PC-9 (cell line): ENCODE measurements around the gene HEPHL1. TPM values are rescaled to one million over a fixed set of nuclear protein-coding genes. Genes with fewer than 3 reads are reported as not detected.
A peak's percentile ranks its signal among the peaks of the same experiment; 100 is the strongest.

ENCODE experiments used
- BruUV-seq: library from RNA; stranded (reverse); fragments of 400-500 nt; replicated peaks from 2 replicates; lab custom pipeline; 2021; lab: Mats Ljungman, UMichigan
- CTCF ChIA-PET: fragments of 300-600 bp; sonication (Branson Sonifier 250); formaldehyde crosslinking; loops from one replicate; lab custom pipeline; 2022; ENCODE audit warnings: antibody characterized with exemption; lab: Charles Lee
- POLR2A ChIA-PET: fragments of 300-600 bp; sonication (Branson Sonifier 250); formaldehyde crosslinking; loops from one replicate; lab custom pipeline; 2022; ENCODE audit warnings: antibody characterized with exemption; ENCODE audit not compliant: unreplicated experiment; lab: Charles Lee
- DNase-seq, 2 experiments: peaks; one replicate each; pipeline versions ENCODE4 v3.0.0 to v3.0.0-alpha.2; 2015 to 2022; ENCODE audit warnings: mixed read lengths in 1 of 2
- H2AFZ ChIP-seq: fragments of 200-600 bp; sonication (generic); 2 replicates; pipeline ENCODE4 v1.8.1; 2017; ENCODE audit warnings: antibody characterized with exemption
- H3F3A ChIP-seq: fragments of 200-600 bp; sonication (generic); 2 replicates; pipeline ENCODE4 v1.8.1; 2017; ENCODE audit warnings: antibody characterized with exemption, mild to moderate bottlenecking, low read depth; ENCODE audit not compliant: insufficient read depth
- H3K27ac ChIP-seq: fragments of 200-600 bp; sonication (generic); 2 replicates; pipeline ENCODE4 v1.6.1; 2016; ENCODE audit warnings: mixed run types
- H3K27me3 ChIP-seq: fragments of 200-600 bp; sonication (generic); 2 replicates; pipeline ENCODE4 v1.6.1; 2016; ENCODE audit warnings: low read depth, mixed run types; ENCODE audit not compliant: insufficient read depth
- H3K36me3 ChIP-seq: fragments of 200-600 bp; sonication (generic); 2 replicates; pipeline ENCODE4 v1.6.1; 2016; ENCODE audit warnings: low read depth, mixed run types
- H3K4me1 ChIP-seq: fragments of 200-600 bp; sonication (generic); replicated peaks from 2 replicates; pipeline ENCODE4 v1.6.1; 2016; ENCODE audit warnings: mixed run types; ENCODE audit not compliant: insufficient read depth
- H3K4me2 ChIP-seq: fragments of 200-600 bp; sonication (generic); 2 replicates; pipeline ENCODE4 v1.6.1; 2017; ENCODE audit warnings: mixed run types
- H3K4me3 ChIP-seq: fragments of 200-600 bp; sonication (generic); 2 replicates; pipeline ENCODE4 v1.6.1; 2016; ENCODE audit warnings: mixed run types
- H3K79me2 ChIP-seq: fragments of 200-600 bp; sonication (generic); 2 replicates; pipeline ENCODE4 v1.6.1; 2017; ENCODE audit warnings: low read depth, mixed run types
- H3K9me2 ChIP-seq: fragments of 200-600 bp; sonication (generic); 2 replicates; pipeline ENCODE4 v1.8.1; 2017; ENCODE audit warnings: mild to moderate bottlenecking; ENCODE audit not compliant: insufficient read depth
- H3K9me3 ChIP-seq: fragments of 200-600 bp; sonication (generic); 2 replicates; pipeline ENCODE4 v1.8.1; 2016; ENCODE audit warnings: low read depth; ENCODE audit not compliant: insufficient read depth
- H4K20me1 ChIP-seq: fragments of 200-600 bp; sonication (generic); 2 replicates; pipeline ENCODE4 v1.8.1; 2017; ENCODE audit not compliant: insufficient read depth
- EZH2 ChIP-seq: fragments of 200-600 bp; sonication (generic); IDR thresholded peaks from 2 replicates; pipeline ENCODE4 v1.8.0; 2017; ENCODE audit warnings: antibody characterized with exemption, low read depth
- intact Hi-C: fragments of 100-400 bp; cut with micrococcal nuclease; formaldehyde crosslinking; loops from one replicate; pipeline ENCODE4 v1.10.0; 2022; ENCODE audit not compliant: unreplicated experiment
- total RNA-seq: library from RNA; stranded (reverse); gene quantifications from 2 replicates; pipeline ENCODE4 v1.2.3, GENCODE V29; 2021
- TF ChIP-seq, protein P1 (sequence below): fragments of 200-600 bp; sonication (generic); conservative IDR thresholded peaks from 2 replicates; pipeline ENCODE4 v1.6.1; 2017; ENCODE audit warnings: mixed run types, antibody characterized with exemption, mild to moderate bottlenecking, moderate library complexity

HEPHL1 gene
- total RNA-seq, 1 experiment from 2014 or later: not detected

DNA sequence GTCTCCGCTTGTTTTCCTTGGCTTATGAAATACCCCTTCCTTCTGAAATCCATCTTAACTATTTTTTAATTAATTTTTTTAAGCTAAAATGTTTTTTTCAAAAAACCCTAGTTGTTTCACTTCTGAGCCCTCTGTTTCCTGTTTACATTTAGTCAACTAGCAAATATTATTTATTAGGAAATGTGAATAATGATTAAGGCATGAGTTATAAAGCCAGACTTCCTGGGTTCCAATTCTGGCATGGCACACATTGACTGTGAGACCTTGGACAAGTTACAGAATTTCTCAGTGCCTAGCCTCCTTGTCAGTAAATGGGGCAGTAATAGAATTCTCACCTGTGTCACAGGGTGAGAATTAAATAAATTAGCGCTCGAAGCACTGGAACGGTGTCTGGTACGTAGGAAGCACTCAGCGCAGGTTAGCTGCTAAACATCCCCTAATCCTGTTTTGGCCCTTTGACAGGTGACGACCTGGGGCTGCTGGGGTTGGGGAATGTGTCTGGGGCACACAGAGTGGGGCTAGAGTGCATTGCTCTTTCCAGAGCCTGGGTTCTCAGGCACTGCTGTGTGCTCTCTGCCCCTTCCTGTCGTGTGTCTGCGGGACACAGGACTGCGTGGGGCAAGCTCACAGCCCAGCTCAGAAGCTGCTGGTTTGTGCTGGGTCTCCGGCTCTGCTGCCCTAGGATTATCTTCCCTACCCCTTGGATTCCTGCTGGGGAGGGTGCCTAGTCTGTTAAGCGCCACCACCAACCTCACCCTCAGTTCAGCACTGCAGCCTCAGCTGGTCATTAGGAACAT, 120.6 kb downstream of the HEPHL1 start:
- no peak for DNase-seq
- intact Hi-C loops: no loop called here
- BruUV-seq: no TSS peak
- no peaks in the 10 kb centered on the region for H3K27me3 ChIP-seq
- peaks cover 79% of the 10 kb centered on the region for H3K79me2 ChIP-seq
- CTCF ChIA-PET: no interaction called here
- H3K4me3 ChIP-seq: no peak overlapping the region
- H3K9me2 ChIP-seq: no peaks in the 10 kb centered on the region
- H3K36me3 ChIP-seq: no peaks in the 10 kb centered on the region
- POLR2A ChIA-PET: no interaction called here
- H3K4me1 ChIP-seq: peaks cover 67% of the 10 kb centered on the region
- H3K27ac ChIP-seq: no peak overlapping the region
- no peaks in the 10 kb centered on the region for H3K9me3 ChIP-seq
- H2AFZ ChIP-seq: no peak overlapping the region
- no peaks in the 10 kb centered on the region for H4K20me1 ChIP-seq
- no peak overlapping the region for H3K4me2 ChIP-seq
- TF ChIP-seq, protein P1, sequence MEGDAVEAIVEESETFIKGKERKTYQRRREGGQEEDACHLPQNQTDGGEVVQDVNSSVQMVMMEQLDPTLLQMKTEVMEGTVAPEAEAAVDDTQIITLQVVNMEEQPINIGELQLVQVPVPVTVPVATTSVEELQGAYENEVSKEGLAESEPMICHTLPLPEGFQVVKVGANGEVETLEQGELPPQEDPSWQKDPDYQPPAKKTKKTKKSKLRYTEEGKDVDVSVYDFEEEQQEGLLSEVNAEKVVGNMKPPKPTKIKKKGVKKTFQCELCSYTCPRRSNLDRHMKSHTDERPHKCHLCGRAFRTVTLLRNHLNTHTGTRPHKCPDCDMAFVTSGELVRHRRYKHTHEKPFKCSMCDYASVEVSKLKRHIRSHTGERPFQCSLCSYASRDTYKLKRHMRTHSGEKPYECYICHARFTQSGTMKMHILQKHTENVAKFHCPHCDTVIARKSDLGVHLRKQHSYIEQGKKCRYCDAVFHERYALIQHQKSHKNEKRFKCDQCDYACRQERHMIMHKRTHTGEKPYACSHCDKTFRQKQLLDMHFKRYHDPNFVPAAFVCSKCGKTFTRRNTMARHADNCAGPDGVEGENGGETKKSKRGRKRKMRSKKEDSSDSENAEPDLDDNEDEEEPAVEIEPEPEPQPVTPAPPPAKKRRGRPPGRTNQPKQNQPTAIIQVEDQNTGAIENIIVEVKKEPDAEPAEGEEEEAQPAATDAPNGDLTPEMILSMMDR: no peak
- no peak for TF ChIP-seq EZH2
- peaks cover 23% of the 10 kb centered on the region for H3F3A ChIP-seq

DNA sequence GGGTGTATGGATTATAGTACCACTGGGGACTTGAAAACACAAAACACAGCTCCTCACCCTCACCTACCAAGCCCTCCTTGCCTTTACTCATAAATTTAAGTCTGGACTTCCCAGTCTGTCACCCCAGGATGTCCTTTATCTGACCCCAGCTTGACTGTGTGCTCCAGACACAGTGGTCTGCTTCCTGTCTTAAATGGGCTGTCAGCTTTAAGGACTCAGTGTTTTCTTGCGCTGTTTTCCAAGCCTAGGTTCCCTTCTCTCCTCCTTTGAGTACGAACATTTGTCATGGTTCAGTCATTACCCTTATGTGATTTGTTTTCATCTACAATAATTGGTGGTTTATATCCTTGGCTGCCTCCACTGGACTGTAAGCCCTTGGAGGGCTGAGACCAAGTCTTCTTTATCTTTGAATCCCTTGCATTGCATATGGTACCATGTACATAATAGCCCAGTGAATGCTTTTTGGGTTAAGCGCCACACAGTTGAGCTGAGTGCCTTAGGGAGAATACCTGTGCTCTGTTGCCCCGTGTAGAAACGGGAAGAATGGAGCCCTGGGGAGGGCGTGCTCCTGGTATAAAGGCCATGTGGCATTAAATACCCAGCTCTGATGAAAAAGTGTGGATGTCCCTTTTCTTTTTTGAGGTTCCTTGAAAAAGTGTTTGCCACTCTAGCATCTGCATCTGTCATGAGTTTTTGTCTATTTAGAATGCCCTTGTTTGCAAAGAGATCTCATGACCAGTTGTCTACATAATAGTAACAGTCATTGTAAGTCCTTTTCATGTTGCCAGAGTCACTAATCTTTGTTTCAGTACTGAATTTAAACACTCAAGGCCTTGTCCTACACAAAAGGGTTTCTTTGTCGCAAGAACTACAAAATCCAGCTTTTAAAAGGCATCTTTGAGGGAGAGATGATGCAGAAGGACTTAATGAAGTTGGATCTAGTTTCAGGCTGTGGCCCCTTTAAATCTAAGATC, 121.4 kb downstream of the HEPHL1 start:
- no peak for DNase-seq
- peaks cover 16% of the 10 kb centered on the region; the same call in 1 of the 2 replicates for H3F3A ChIP-seq
- intact Hi-C loops: no loop called here
- CTCF ChIA-PET: no interaction called here
- H3K27me3 ChIP-seq: no peaks in the 10 kb centered on the region
- H3K79me2 ChIP-seq: peaks cover 78% of the 10 kb centered on the region
- H2AFZ ChIP-seq: no peak overlapping the region
- H3K4me3 ChIP-seq: no peak overlapping the region
- POLR2A ChIA-PET: no interaction called here
- TF ChIP-seq EZH2: no peak
- TF ChIP-seq, protein P1: no peak
- no peak overlapping the region for H3K4me2 ChIP-seq
- no peaks in the 10 kb centered on the region for H4K20me1 ChIP-seq
- BruUV-seq: no TSS peak
- no peak overlapping the region for H3K27ac ChIP-seq
- H3K36me3 ChIP-seq: no peaks in the 10 kb centered on the region
- H3K9me2 ChIP-seq: no peaks in the 10 kb centered on the region
- no peaks in the 10 kb centered on the region for H3K9me3 ChIP-seq
- H3K4me1 ChIP-seq: peaks cover 60% of the 10 kb centered on the region

DNA sequence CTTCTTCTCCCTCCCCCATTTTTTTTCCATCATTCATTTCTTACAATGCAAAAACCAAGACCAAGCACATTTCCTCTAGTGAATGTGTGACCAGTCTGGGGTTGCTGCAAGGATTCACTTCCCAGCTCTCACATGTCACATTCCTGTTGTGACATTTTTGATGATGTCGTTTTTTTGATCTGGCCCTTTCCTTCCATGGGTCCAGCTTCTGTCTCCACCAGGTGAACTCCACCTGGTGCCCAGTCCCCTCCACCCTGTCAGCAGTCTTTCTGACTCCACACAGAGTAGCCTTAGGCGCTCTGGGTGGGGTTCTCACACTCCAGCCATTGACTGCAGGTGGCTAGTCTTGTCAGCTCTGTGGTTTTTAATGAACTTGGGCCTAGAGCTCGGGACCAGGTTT, 123.1 kb downstream of the HEPHL1 start:
- BruUV-seq: no TSS peak
- CTCF ChIA-PET: no interaction called here

More for the DNA sequence above, 123.1 kb downstream of the HEPHL1 start:
- intact Hi-C loops: no loop called here
- DNase-seq: peak; percentile 76 to 99
- H3K4me2 ChIP-seq: peak overlapping the region; percentile 32
- H3K4me3 ChIP-seq: no peak overlapping the region
- peak overlapping the region; percentile 58 for H3K27ac ChIP-seq
- H3F3A ChIP-seq: peaks cover 16% of the 10 kb centered on the region; the same call in 1 of the 2 replicates
- TF ChIP-seq EZH2: no peak
- no peaks in the 10 kb centered on the region for H3K27me3 ChIP-seq
- H3K9me2 ChIP-seq: no peaks in the 10 kb centered on the region
- H2AFZ ChIP-seq: no peak overlapping the region
- POLR2A ChIA-PET: interaction anchor here (1.1 kb wide), 1 partner anchor 15 kb away, joined by 3 read pairs; the partner anchor contains the start of gene PANX1
- no peaks in the 10 kb centered on the region for H3K9me3 ChIP-seq
- H3K4me1 ChIP-seq: peaks cover 69% of the 10 kb centered on the region
- H3K36me3 ChIP-seq: no peaks in the 10 kb centered on the region
- H3K79me2 ChIP-seq: peaks cover 79% of the 10 kb centered on the region
- H4K20me1 ChIP-seq: no peaks in the 10 kb centered on the region
